ENCODE measurements around the gene LYPLAL1.
"Not testable (repeated sequence)": the region's sequence is repeated elsewhere in the genome, so short reads cannot be mapped to it uniquely, and the experiment has no call there.

The LYPLAL1 gene

GRCh38 chr1:219215477-219215876 is 41.8 kb downstream of the LYPLAL1 start:
- DNase-seq (ENCODE audit: low spot score) = no peak

GRCh38 chr1:219220945-219221344 is 47.3 kb downstream of the LYPLAL1 start:
- DNase-seq (ENCODE audit: low spot score) = no peak

GRCh38 chr1:219223496-219223895 is 49.8 kb downstream of the LYPLAL1 start:
- DNase-seq (ENCODE audit: low spot score) = no peak

- DNase-seq (ENCODE audit: low spot score) = no peak
Observed at GRCh38 chr1:219226196-219226595, 52.5 kb downstream of the LYPLAL1 start.

- no peak for DNase-seq (ENCODE audit: low spot score)
Observed at GRCh38 chr1:219227360-219228057, 53.8 kb downstream of the LYPLAL1 start.

- DNase-seq (ENCODE audit: low spot score) = no peak
Observed at GRCh38 chr1:219228058-219228419, 54.4 kb downstream of the LYPLAL1 start.

- no peak for DNase-seq (ENCODE audit: low spot score)
Observed at GRCh38 chr1:219232890-219233289, 59.2 kb downstream of the LYPLAL1 start.

GRCh38 chr1:219235903-219236481 is 62.3 kb downstream of the LYPLAL1 start:
- DNase-seq (ENCODE audit: low spot score) = no peak

GRCh38 chr1:219236933-219237610 is 63.4 kb downstream of the LYPLAL1 start:
- DNase-seq (ENCODE audit: low spot score) = no peak

- DNase-seq (ENCODE audit: low spot score) = no peak
Observed at GRCh38 chr1:219239518-219239917, 65.8 kb downstream of the LYPLAL1 start.

GRCh38 chr1:219244864-219245263 is 71.2 kb downstream of the LYPLAL1 start:
- no peak for DNase-seq (ENCODE audit: low spot score)

- DNase-seq (ENCODE audit: low spot score) = no peak
Observed at GRCh38 chr1:219247441-219247840, 73.8 kb downstream of the LYPLAL1 start.

- DNase-seq (ENCODE audit: low spot score) = not testable (repeated sequence)
Observed at GRCh38 chr1:219250468-219250867, 76.8 kb downstream of the LYPLAL1 start.

- DNase-seq (ENCODE audit: low spot score) = no peak
Observed at GRCh38 chr1:219257751-219258150, 84.1 kb downstream of the LYPLAL1 start.

GRCh38 chr1:219261454-219261853 is 87.8 kb downstream of the LYPLAL1 start:
- DNase-seq (ENCODE audit: low spot score) = no peak

Measured in CD4-positive, alpha-beta T cell treated with Interleukin-15 for 4 hours (primary cell).